Fibroblast of mammary gland (primary cell): Measurements from ENCODE around the gene TECR.
A peak's percentile ranks its signal among the peaks of the same experiment; 100 is the strongest.
"Not testable (repeated sequence)": the region's sequence is repeated elsewhere in the genome, so short reads cannot be mapped to it uniquely, and the experiment has no call there.

Source experiments
- DNase-seq: peaks from one replicate; pipeline ENCODE4 v3.0.0-alpha.2; 2010; ENCODE audit warnings: low read depth
- H3K4me3 ChIP-seq: 2 replicates; pipeline ENCODE4 v1.5.1; 2011; ENCODE audit warnings: low read depth, mild to moderate bottlenecking, low read length, moderate library complexity; ENCODE audit not compliant: control insufficient read depth
- CTCF ChIP-seq: conservative IDR thresholded peaks from 2 replicates; pipeline ENCODE4 v1.5.1; 2011; ENCODE audit warnings: low read depth, low read length, inconsistent platforms; ENCODE audit not compliant: control insufficient read depth, insufficient read depth

TECR gene

GRCh38 chr19:14502334-14503092 lies 26.9 kb upstream of the TECR start:
- H3K4me3 ChIP-seq = no peak overlapping the region
- DNase-seq = no peak
- no peak for TF ChIP-seq CTCF

GRCh38 chr19:14503285-14503684 lies 26.1 kb upstream of the TECR start:
- H3K4me3 ChIP-seq = no peak overlapping the region
- DNase-seq = no peak
- TF ChIP-seq CTCF = no peak

- H3K4me3 ChIP-seq, DNase-seq: not testable (repeated sequence)
Measured at GRCh38 chr19:14504575-14504974, 24.8 kb upstream of the TECR start.

- peak; percentile 72 for DNase-seq
- H3K4me3 ChIP-seq = no peak overlapping the region
- peak; percentile 64 for TF ChIP-seq CTCF
Measured at GRCh38 chr19:14505488-14506239, 23.7 kb upstream of the TECR start.

GRCh38 chr19:14507704-14508542 lies 21.5 kb upstream of the TECR start:
- no peak for TF ChIP-seq CTCF
- H3K4me3 ChIP-seq = no peak overlapping the region
- DNase-seq = peak; percentile 49

- no peak for TF ChIP-seq CTCF
- H3K4me3 ChIP-seq = peak overlapping the region; percentile 47
- peak; percentile 91 for DNase-seq
Measured at GRCh38 chr19:14510311-14511228, 18.8 kb upstream of the TECR start.
